K562 (cell line): Measurements from ENCODE around the gene PLEKHA5. TPM values are rescaled to one million over a fixed set of nuclear protein-coding genes. Genes with fewer than 3 reads are reported as not detected.

Source experiments
- ATF4 ChIP-seq: fragments of 450-650 bp; formaldehyde crosslinking; IDR thresholded peaks from 2 replicates; pipeline ENCODE4 v1.4.0; 2022; ENCODE audit warnings: mild to moderate bottlenecking, moderate library complexity
- BCLAF1 ChIP-seq, 2 experiments: fragments of 450-650 bp in 1 of 2; IDR thresholded peaks; 2 replicates each; pipeline ENCODE4 v1.6.1; 2011 to 2017; ENCODE audit warnings: low read depth in 2 of 2, antibody characterized with exemption in 1 of 2, borderline replicate concordance in 1 of 2, low read length in 1 of 2, mild to moderate bottlenecking in 1 of 2, mixed read lengths in 1 of 2; ENCODE audit not compliant: control insufficient read depth in 1 of 2
- C11orf30 ChIP-seq: fragments of 450-650 bp; IDR thresholded peaks from 2 replicates; pipeline ENCODE4 v1.6.1; 2016; ENCODE audit warnings: low read depth, mild to moderate bottlenecking
- CTCF ChIP-seq, 3 experiments: IDR thresholded peaks in 2 of 3; conservative IDR thresholded peaks in 1 of 3; 2 replicates each; pipeline ENCODE4 v1.5.1; 2011 to 2012; ENCODE audit warnings: low read length in 3 of 3, mild to moderate bottlenecking in 3 of 3, control low read depth in 2 of 3, improper control_type of control experiment in 1 of 3, inconsistent platforms in 1 of 3, low read depth in 1 of 3, mixed read lengths in 1 of 3, moderate library complexity in 1 of 3; ENCODE audit not compliant: insufficient read depth in 2 of 3
- DLX4 ChIP-seq: fragments of 250-450 bp; sonication (Bioruptor Pico); IDR thresholded peaks from 2 replicates; pipeline ENCODE4 v1.6.1; 2021; ENCODE audit warnings: mild to moderate bottlenecking
- MTF1 ChIP-seq: fragments of 250-450 bp; sonication (Bioruptor Pico); IDR thresholded peaks from 2 replicates; pipeline ENCODE4 v1.9.0; 2021; ENCODE audit warnings: moderate library complexity, mild to moderate bottlenecking, inconsistent platforms, borderline replicate concordance
- POLR2B ChIP-seq: fragments of 450-650 bp; IDR thresholded peaks from 2 replicates; pipeline ENCODE4 v1.6.1; 2018; ENCODE audit warnings: low read depth; ENCODE audit not compliant: partially characterized antibody
- SPI1 ChIP-seq: IDR thresholded peaks from 2 replicates; pipeline ENCODE4 v1.6.1; 2011; ENCODE audit warnings: low read depth, low read length, control low read depth, borderline replicate concordance
- ZBTB9 ChIP-seq: fragments of 450-650 bp; formaldehyde crosslinking; IDR thresholded peaks from 2 replicates; pipeline ENCODE4 v1.4.0; 2020; ENCODE audit warnings: mild to moderate bottlenecking, moderate library complexity
- ZHX1 ChIP-seq: fragments of 150-350 bp; conservative IDR thresholded peaks from 2 replicates; pipeline ENCODE4 v1.6.1; 2014; ENCODE audit warnings: low read length
- polyA plus RNA-seq, 8 experiments: library from polyadenylated mRNA; depleted of rRNA in 4 of 8; stranded (reverse) in 5 of 8; unstranded in 3 of 8; fragments of >200 nt; fragmentation: Nextera tagmentation in 2 of 8; fragmentation: Illumina TruSeq in 1 of 8; extraction: Ambion mirVana in 2 of 8; extraction: Trizol in 1 of 8; gene quantifications; 2 replicates each; pipeline versions ENCODE4 v1.2.1 to v1.2.3, GENCODE V29; 2011 to 2014; ENCODE audit warnings: inconsistent platforms in 1 of 8, missing spikeins in 1 of 8
- total RNA-seq, 7 experiments: library from RNA; depleted of rRNA in 6 of 7; stranded (reverse); fragments of >200 nt in 6 of 7; fragmentation: Illumina TruSeq in 2 of 7; extraction: Trizol in 2 of 7; gene quantifications; 2 replicates each; pipeline versions ENCODE4 v1.2.1 to v1.2.3, GENCODE V29; 2011 to 2021; ENCODE audit warnings: low replicate concordance in 1 of 7

PLEKHA5 gene
- total and polyA plus RNA-seq, 9 of the 15 experiments (the other 6 are each of a cell fraction or from before 2014, with no cell fraction given): 7.2 to 26.2 (median 17.4) TPM

- TF ChIP-seq DLX4 (CRISPR knock-in tag) (no peak), SPI1 (no peak), POLR2B (no peak), ATF4 (CRISPR knock-in tag) (no peak), ZBTB9 (CRISPR knock-in tag) (no peak), BCLAF1 (IDR thresholded peaks at IDR 0.05; ENCODE audit: borderline replicate concordance in 1 of 2, control insufficient read depth in 1 of 2, low read depth in 2 of 2, low read length in 1 of 2) (no peak), ZHX1 (no peak), C11orf30 (no peak), MTF1 (CRISPR knock-in tag) (no peak), CTCF (IDR thresholded peaks at IDR 0.05 in 2 of 3, conservative IDR thresholded peaks at IDR 0.05 in 1 of 3; ENCODE audit: insufficient read depth in 2 of 3, low read depth in 1 of 3, low read length in 3 of 3) (no peak)
Measured at GRCh38 chr12:19245106-19245505, 115.6 kb downstream of the PLEKHA5 start (continued).
